Renal cortical epithelial cell (primary cell): ENCODE data around the gene NDUFA11. TPM values are rescaled to one million over a fixed set of nuclear protein-coding genes. Genes with fewer than 3 reads are reported as not detected.

Experiments used
- DNase-seq: peaks from one replicate; pipeline ENCODE4 v3.0.0-alpha.2; 2011; ENCODE audit warnings: low read depth
- total RNA-seq: library from RNA; depleted of rRNA; stranded (reverse); fragments of >200 nt; gene quantifications from 2 replicates; pipeline ENCODE4 v1.2.3, GENCODE V29; 2014

NDUFA11 gene
- total RNA-seq, 1 donor from 2014 or later: 104 TPM

- DNase-seq: no peak
Measured at GRCh38 chr19:5932609-5933262, 29.1 kb upstream of the NDUFA11 start.

GRCh38 chr19:5932146-5932545, 28.6 kb upstream of the NDUFA11 start:
- no peak for DNase-seq

GRCh38 chr19:5931251-5931650, 27.7 kb upstream of the NDUFA11 start:
- DNase-seq: no peak

- no peak for DNase-seq
Measured at GRCh38 chr19:5929625-5930024, 26.0 kb upstream of the NDUFA11 start.

GRCh38 chr19:5929179-5929578, 25.6 kb upstream of the NDUFA11 start:
- no peak for DNase-seq

GRCh38 chr19:5927441-5927821, 23.8 kb upstream of the NDUFA11 start:
- DNase-seq: no peak

- no peak for DNase-seq
Measured at GRCh38 chr19:5926641-5927440, 23.3 kb upstream of the NDUFA11 start.

GRCh38 chr19:5925830-5926427, 22.3 kb upstream of the NDUFA11 start:
- DNase-seq: no peak

- no peak for DNase-seq
Measured at GRCh38 chr19:5923356-5923755, 19.8 kb upstream of the NDUFA11 start.

- no peak for DNase-seq
Measured at GRCh38 chr19:5922161-5922545, 18.6 kb upstream of the NDUFA11 start.

GRCh38 chr19:5921516-5922160, 18.0 kb upstream of the NDUFA11 start:
- no peak for DNase-seq

- DNase-seq: no peak
Measured at GRCh38 chr19:5918463-5919079, 15.0 kb upstream of the NDUFA11 start.

GRCh38 chr19:5917431-5918107, 14.0 kb upstream of the NDUFA11 start:
- no peak for DNase-seq

- no peak for DNase-seq
Measured at GRCh38 chr19:5916181-5916708, 12.7 kb upstream of the NDUFA11 start.

GRCh38 chr19:5915782-5916165, 12.2 kb upstream of the NDUFA11 start:
- no peak for DNase-seq

GRCh38 chr19:5914946-5915781, 11.6 kb upstream of the NDUFA11 start:
- no peak for DNase-seq

GRCh38 chr19:5914358-5914774, 10.8 kb upstream of the NDUFA11 start:
- no peak for DNase-seq

- DNase-seq: peak; percentile 83
Measured at GRCh38 chr19:5913739-5914357, 10.3 kb upstream of the NDUFA11 start, which contains the start of gene CAPS. CAPS (plus strand) TSS chr19:5914254; CDS start chr19:5914407, 153 bp downstream.

GRCh38 chr19:5911366-5911765, 7.8 kb upstream of the NDUFA11 start:
- DNase-seq: no peak

GRCh38 chr19:5910638-5910907, 7.0 kb upstream of the NDUFA11 start:
- DNase-seq: no peak
